ENCODE results near the gene RXRG. TPM values are rescaled to one million over a fixed set of nuclear protein-coding genes. Genes with fewer than 3 reads are reported as not detected.

Gene RXRG
- total RNA-seq, 1 experiment from 2014 or later: not detected

GRCh38 chr1:165369255-165369848 is 75.6 kb downstream of the RXRG start:
- peak; percentile 28 for DNase-seq (ENCODE audit: low spot score)

- peak; percentile 65 for DNase-seq (ENCODE audit: low spot score)
Measured at GRCh38 chr1:165367375-165367993, 77.4 kb downstream of the RXRG start.

- no peak for DNase-seq (ENCODE audit: low spot score)
Measured at GRCh38 chr1:165365341-165365740, 79.6 kb downstream of the RXRG start.

- DNase-seq (ENCODE audit: low spot score): no peak
Measured at GRCh38 chr1:165364568-165365133, 80.3 kb downstream of the RXRG start.

- no peak for DNase-seq (ENCODE audit: low spot score)
Measured at GRCh38 chr1:165356876-165357275, 88.0 kb downstream of the RXRG start.

GRCh38 chr1:165355977-165356811 is 88.7 kb downstream of the RXRG start, which contains the start of gene LMX1A:
Gene LMX1A, minus strand, starts transcription at chr1:165356715. Its CDS starts 1,156 bp downstream, at chr1:165355559.
- no peak for DNase-seq (ENCODE audit: low spot score)

- no peak for DNase-seq (ENCODE audit: low spot score)
Measured at GRCh38 chr1:165355139-165355976, 89.6 kb downstream of the RXRG start.

- DNase-seq (ENCODE audit: low spot score): no peak
Measured at GRCh38 chr1:165354739-165355138, 90.2 kb downstream of the RXRG start.

GRCh38 chr1:165353731-165354671 is 90.9 kb downstream of the RXRG start:
- no peak for DNase-seq (ENCODE audit: low spot score)

- no peak for DNase-seq (ENCODE audit: low spot score)
Measured at GRCh38 chr1:165352442-165353293, 92.3 kb downstream of the RXRG start.

- DNase-seq (ENCODE audit: low spot score): no peak
Measured at GRCh38 chr1:165351863-165352441, 93.0 kb downstream of the RXRG start.

Other genes with a start within 250 kb of the RXRG start
- not detected in 2 replicates for gene LMX1A, start 88.4 kb downstream of the RXRG start, total RNA-seq (2014; rRNA removed; shearing (Covaris generic))
- gene LRRC52, start 98.9 kb upstream of the RXRG start, total RNA-seq (2014; rRNA removed; shearing (Covaris generic)): not detected in 2 replicates
- 224 and 279 TPM in 2 replicates for gene MGST3, start 186.1 kb upstream of the RXRG start, total RNA-seq (2014; rRNA removed; shearing (Covaris generic))

All from A172 (cell line).